Glutamatergic neuron (in vitro differentiated cells): Measurements from ENCODE around the gene BMF. TPM values are rescaled to one million over a fixed set of nuclear protein-coding genes. Genes with fewer than 3 reads are reported as not detected.

ENCODE experiments used
- DNase-seq: peaks from one replicate; pipeline ENCODE4 v3.0.0; 2022
- H3K27ac Mint-ChIP-seq: one replicate; pipeline ENCODE4 v1.8.0; 2020; ENCODE audit warnings: mild to moderate bottlenecking, mixed read lengths, inconsistent platforms; ENCODE audit not compliant: unreplicated experiment
- H3K27me3 Mint-ChIP-seq: one replicate; pipeline ENCODE4 v1.8.0; 2020; ENCODE audit warnings: mild to moderate bottlenecking, moderate library complexity, mixed read lengths, inconsistent platforms; ENCODE audit not compliant: unreplicated experiment
- H3K36me3 Mint-ChIP-seq: one replicate; pipeline ENCODE4 v1.8.0; 2020; ENCODE audit warnings: mild to moderate bottlenecking, mixed read lengths, inconsistent platforms; ENCODE audit not compliant: unreplicated experiment
- H3K4me1 Mint-ChIP-seq: one replicate; pipeline ENCODE4 v1.8.0; 2020; ENCODE audit warnings: mild to moderate bottlenecking, low read depth, mixed read lengths, inconsistent platforms; ENCODE audit not compliant: unreplicated experiment
- H3K4me3 Mint-ChIP-seq: one replicate; pipeline ENCODE4 v1.8.0; 2020; ENCODE audit warnings: mild to moderate bottlenecking, mixed read lengths, inconsistent platforms; ENCODE audit not compliant: unreplicated experiment
- H3K9me3 Mint-ChIP-seq: one replicate; pipeline ENCODE4 v1.8.0; 2020; ENCODE audit warnings: mild to moderate bottlenecking, moderate library complexity, mixed read lengths, inconsistent platforms; ENCODE audit not compliant: unreplicated experiment
- total RNA-seq: library from RNA; stranded (reverse); fragmentation: NEBNext Ultra II Directional; extraction: Animal tissue kit (Norgen Biotek cat#: 25700); gene quantifications from one replicate; pipeline ENCODE4 v1.2.1, GENCODE V29; 2021; ENCODE audit not compliant: unreplicated experiment
- TF ChIP-seq, protein P1 (sequence below): fragments of 200-600 bp; sonication (generic); IDR thresholded peaks from one replicate; pipeline ENCODE4 v1.5.0; 2021; ENCODE audit not compliant: partially characterized antibody, unreplicated experiment

Gene BMF
- total RNA-seq, 1 donor from 2014 or later = 11.3 TPM

DNA sequence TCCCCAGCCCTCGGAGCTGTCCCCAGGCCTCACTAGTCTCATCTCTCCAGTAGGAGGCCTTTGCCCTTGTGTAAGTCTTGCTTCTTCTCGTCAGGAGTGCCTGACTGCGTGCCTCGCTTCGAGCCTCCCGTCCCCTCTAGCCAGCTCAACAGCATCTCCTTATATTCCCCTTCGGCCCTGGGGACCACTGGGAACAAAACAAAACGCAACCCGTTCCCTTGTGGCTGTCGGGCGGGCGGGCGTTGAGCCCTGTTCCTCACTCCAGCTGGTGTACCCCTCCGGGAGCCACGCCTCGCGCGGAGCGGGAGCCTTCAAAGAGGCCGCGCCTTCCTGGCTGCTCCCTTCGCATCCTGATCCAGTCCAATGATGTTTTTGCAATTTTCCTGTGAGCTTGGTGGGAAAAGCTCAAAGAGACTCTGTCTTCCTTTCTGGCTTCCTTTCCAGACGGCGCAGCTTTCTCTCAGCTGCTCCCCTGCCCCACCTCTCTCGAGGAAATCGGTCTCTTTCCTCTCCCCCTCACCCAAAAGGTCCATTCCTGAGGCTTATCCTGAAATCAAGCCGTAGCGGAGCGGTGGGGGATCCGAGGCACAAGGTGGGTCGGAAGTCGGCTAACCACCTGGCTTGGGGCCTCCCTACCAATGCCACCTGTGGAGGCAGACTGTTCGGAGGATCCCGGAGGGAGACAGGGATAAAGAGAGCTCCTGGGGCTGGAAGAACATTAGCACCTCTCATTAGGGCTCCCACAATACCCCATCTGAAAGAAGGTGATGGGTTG lies 36.3 kb downstream of the BMF start:
- Mint-ChIP-seq H3K27ac (no peak overlapping the region), H3K36me3 (peaks cover 9% of the 10 kb centered on the region), H3K4me3 (no peak overlapping the region), H3K4me1 (peaks cover 2% of the 10 kb centered on the region), H3K9me3 (no peaks in the 10 kb centered on the region), H3K27me3 (peaks cover 7% of the 10 kb centered on the region)
- TF ChIP-seq, protein P1, sequence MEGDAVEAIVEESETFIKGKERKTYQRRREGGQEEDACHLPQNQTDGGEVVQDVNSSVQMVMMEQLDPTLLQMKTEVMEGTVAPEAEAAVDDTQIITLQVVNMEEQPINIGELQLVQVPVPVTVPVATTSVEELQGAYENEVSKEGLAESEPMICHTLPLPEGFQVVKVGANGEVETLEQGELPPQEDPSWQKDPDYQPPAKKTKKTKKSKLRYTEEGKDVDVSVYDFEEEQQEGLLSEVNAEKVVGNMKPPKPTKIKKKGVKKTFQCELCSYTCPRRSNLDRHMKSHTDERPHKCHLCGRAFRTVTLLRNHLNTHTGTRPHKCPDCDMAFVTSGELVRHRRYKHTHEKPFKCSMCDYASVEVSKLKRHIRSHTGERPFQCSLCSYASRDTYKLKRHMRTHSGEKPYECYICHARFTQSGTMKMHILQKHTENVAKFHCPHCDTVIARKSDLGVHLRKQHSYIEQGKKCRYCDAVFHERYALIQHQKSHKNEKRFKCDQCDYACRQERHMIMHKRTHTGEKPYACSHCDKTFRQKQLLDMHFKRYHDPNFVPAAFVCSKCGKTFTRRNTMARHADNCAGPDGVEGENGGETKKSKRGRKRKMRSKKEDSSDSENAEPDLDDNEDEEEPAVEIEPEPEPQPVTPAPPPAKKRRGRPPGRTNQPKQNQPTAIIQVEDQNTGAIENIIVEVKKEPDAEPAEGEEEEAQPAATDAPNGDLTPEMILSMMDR = no peak
- no peak for DNase-seq

DNA sequence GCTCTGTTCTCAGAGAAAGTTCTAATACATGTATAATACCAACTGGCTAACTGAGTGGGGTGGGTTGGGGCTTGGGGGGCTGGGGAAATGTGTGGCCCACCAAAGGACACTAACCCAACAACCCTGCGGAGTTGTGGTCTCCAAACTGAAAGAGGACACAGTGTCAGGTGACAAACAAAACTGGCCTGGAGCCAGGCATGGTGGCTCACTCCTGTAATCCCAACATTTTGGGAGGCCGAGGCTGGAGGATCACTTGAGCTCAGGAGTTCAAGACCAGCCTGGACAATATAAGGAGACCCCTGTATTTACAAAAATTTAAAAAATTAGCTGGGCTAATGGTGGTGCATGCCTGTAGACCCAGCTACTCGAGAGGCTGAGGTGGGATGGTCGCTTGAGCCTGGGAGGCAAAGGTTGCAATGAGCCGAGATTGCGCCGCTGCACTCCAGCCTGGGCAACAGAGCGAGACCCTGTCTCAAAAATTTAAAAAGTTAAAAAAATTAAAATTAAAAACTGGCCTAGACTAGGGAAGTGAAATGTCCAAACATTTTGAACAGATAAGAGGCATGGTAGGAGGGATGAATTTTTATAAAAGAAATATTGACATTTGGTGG lies 38.0 kb downstream of the BMF start:
- no peak for DNase-seq
- peaks cover 7% of the 10 kb centered on the region for H3K27me3 Mint-ChIP-seq
- no peaks in the 10 kb centered on the region for H3K9me3 Mint-ChIP-seq
- peaks cover 2% of the 10 kb centered on the region for H3K4me1 Mint-ChIP-seq
- no peak overlapping the region for H3K4me3 Mint-ChIP-seq
- H3K36me3 Mint-ChIP-seq = peaks cover 9% of the 10 kb centered on the region
- TF ChIP-seq, protein P1 = no peak
- no peak overlapping the region for H3K27ac Mint-ChIP-seq

DNA sequence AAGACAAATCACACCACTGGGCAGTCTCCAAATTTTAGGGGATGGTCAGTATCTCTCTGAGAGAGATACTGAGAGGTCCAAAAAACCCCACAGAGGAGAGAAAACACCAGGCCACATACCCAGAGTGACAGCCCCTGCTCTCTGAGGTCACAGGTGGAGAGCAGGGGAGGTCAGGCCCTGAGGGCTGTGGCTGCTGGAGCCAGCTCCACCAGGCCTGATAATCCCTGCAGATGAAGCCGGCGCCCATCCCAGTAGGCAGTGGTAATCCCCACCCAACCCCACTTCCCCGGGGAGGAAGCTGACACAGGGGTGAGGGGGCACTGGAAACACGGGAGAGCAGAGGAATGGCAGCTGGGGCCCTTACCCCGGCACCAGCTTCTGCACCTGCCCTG lies 38.5 kb downstream of the BMF start:
- H3K4me3 Mint-ChIP-seq = no peak overlapping the region
- H3K27me3 Mint-ChIP-seq = peaks cover 3% of the 10 kb centered on the region
- H3K4me1 Mint-ChIP-seq = peaks cover 2% of the 10 kb centered on the region
- no peak overlapping the region for H3K27ac Mint-ChIP-seq
- TF ChIP-seq, protein P1 = no peak
- DNase-seq = no peak
- no peaks in the 10 kb centered on the region for H3K9me3 Mint-ChIP-seq
- H3K36me3 Mint-ChIP-seq = peaks cover 5% of the 10 kb centered on the region

DNA sequence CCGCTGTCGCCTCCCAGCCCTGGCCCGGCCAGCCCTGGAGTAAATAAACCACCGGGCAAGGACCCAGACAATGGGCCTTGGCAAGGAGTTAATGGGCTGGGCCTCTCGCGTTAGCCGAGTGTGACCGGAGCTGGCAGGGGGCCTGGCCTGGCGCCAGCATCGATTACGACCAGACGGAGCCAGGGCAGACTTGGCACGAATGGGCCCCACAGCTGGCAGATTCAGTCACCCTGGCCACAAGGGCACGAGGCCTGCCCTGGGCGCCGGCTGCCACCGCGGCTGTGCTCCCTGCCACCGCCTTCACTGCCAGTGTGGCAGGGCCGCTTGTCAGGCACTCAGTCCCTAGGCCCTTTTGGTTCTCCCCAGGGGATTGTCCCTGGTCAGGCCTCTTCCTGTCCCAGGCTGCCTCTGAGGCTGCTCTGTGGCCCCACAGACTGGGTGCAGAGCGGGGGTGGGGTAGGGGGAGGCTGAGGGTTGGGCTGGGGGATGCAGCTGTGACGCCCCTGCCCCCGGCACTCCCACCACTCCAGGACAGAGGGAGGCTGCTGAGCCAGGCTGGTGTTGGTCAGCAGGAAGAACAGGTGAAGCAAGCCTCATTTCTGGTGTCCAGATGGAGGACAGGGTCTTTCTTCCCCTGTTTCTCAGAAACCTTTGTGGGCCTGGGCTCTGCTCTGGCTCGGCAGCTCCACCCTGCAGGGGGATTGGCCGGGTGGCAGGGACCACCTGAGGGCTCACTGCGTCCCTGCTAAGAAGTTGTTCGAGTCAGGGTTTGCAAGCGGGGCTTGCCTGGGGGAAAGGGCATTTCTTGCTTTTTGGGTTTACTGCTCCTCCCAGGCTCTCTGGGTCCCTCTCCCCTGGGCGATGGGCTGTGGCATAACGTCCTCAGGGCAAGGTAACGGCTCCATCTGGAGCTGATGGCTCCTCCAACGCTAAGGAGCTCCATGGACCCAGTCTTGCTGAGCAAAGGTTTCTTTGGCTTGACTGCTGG lies 39.2 kb downstream of the BMF start:
- H3K36me3 Mint-ChIP-seq = peaks cover 5% of the 10 kb centered on the region
- H3K27me3 Mint-ChIP-seq = peaks cover 3% of the 10 kb centered on the region
- no peak overlapping the region for H3K27ac Mint-ChIP-seq
- DNase-seq = no peak
- H3K4me3 Mint-ChIP-seq = no peak overlapping the region
- TF ChIP-seq, protein P1 = no peak
- H3K9me3 Mint-ChIP-seq = peaks cover 1% of the 10 kb centered on the region
- peaks cover 2% of the 10 kb centered on the region for H3K4me1 Mint-ChIP-seq
